ENCODE results near the gene POMP. TPM values are rescaled to one million over a fixed set of nuclear protein-coding genes. Genes with fewer than 3 reads are reported as not detected.

Gene POMP
- total RNA-seq, 1 experiment from 2014 or later: 107 TPM

DNA sequence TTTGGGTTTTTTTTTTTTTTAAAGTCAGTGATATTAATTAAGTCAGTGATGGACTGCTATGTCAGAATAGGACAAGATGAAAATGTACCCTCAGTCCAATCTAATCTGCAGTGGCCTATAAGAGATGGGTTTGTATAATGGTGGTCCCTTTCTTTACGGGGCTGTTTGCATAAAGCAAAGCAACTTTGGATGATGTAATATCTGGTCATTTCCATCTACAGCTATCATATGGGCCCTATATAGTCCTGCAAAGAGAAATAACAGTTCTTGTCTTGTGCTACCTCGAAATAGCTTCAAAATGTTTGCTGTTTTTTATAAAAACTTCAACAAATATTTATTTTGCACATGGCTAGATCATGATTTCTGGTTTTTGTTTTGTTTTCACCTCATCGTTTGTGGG is 20.2 kb upstream of the POMP start:
- intact Hi-C loops (cut with micrococcal nuclease): no loop called here
- Histone ChIP-seq H4K20me1 (ENCODE audit: insufficient read depth) (no peaks in the 10 kb centered on the region), H2AFZ (ENCODE audit: low read depth, low read length, poor library complexity, severe bottlenecking) (no peak overlapping the region), H3K4me2 (ENCODE audit: low read length) (no peak overlapping the region), H3K4me1 (ENCODE audit: control insufficient read depth in 1 of 2, insufficient read depth in 2 of 2, low read length in 2 of 2) (peaks cover 0 to 7% of the 10 kb centered on the region in 2 experiments; a peak in 2 of 4 replicates), H3K9ac (ENCODE audit: low read length) (no peak overlapping the region), H3K79me2 (ENCODE audit: insufficient read depth, low read length) (no peaks in the 10 kb centered on the region), H3K9me2 (ENCODE audit: insufficient read depth) (no peaks in the 10 kb centered on the region), H3K4me3 (replicated peaks in 1 of 2; ENCODE audit: low read depth in 1 of 2, low read length in 2 of 2) (no peak overlapping the region), H3K27me3 (ENCODE audit: insufficient read depth, low read length) (no peaks in the 10 kb centered on the region), H3K9me3 (ENCODE audit: control insufficient read depth in 1 of 2, insufficient read depth in 1 of 2, low read depth in 1 of 2, low read length in 2 of 2) (no peaks in the 10 kb centered on the region), H3K36me3 (ENCODE audit: control insufficient read depth in 1 of 2, insufficient read depth in 2 of 2, low read length in 2 of 2) (no peaks in the 10 kb centered on the region), H3K27ac (ENCODE audit: low read depth, low read length) (no peak overlapping the region)
- CTCF ChIA-PET: no interaction called here
- DNase-seq (ENCODE audit: low read depth, low spot score) (no peak), ATAC-seq (no peak)
- RAD21 ChIA-PET (ENCODE audit: low non-redundant PET in 1 of 2, low total read pairs in 2 of 2, uncharacterized antibody in 2 of 2, unreplicated experiment in 2 of 2): no interaction called here
- POLR2A ChIA-PET: no interaction called here
- no peak for TF ChIP-seq EGR1 (IDR thresholded peaks at IDR 0.05; ENCODE audit: low read depth)
- no peak for TF ChIP-seq RAD21 (IDR thresholded peaks at IDR 0.05; ENCODE audit: low read depth)
- TF ChIP-seq EZH2 (IDR thresholded peaks at IDR 0.05): no peak
- TF ChIP-seq YY1 (IDR thresholded peaks at IDR 0.05; ENCODE audit: extremely low read depth, insufficient replicate concordance, low read depth, low read length): no peak
- TF ChIP-seq, protein P1, sequence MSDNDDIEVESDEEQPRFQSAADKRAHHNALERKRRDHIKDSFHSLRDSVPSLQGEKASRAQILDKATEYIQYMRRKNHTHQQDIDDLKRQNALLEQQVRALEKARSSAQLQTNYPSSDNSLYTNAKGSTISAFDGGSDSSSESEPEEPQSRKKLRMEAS (IDR thresholded peaks at IDR 0.05): no peak
- no peak for TF ChIP-seq ZFX (IDR thresholded peaks at IDR 0.05)
- no peak for TF ChIP-seq ZBTB33 (IDR thresholded peaks at IDR 0.05; ENCODE audit: extremely low read depth, insufficient replicate concordance, low read length)
- no peak for TF ChIP-seq SRF (IDR thresholded peaks at IDR 0.05; ENCODE audit: low read depth)
- TF ChIP-seq POLR2A (IDR thresholded peaks at IDR 0.05; ENCODE audit: borderline replicate concordance, extremely low read depth, insufficient read depth, insufficient read length): no peak
- TF ChIP-seq FOSL1 (IDR thresholded peaks at IDR 0.05; ENCODE audit: low read depth): no peak
- TF ChIP-seq SIN3A (IDR thresholded peaks at IDR 0.05; ENCODE audit: low read depth): no peak
- TF ChIP-seq, protein P2, sequence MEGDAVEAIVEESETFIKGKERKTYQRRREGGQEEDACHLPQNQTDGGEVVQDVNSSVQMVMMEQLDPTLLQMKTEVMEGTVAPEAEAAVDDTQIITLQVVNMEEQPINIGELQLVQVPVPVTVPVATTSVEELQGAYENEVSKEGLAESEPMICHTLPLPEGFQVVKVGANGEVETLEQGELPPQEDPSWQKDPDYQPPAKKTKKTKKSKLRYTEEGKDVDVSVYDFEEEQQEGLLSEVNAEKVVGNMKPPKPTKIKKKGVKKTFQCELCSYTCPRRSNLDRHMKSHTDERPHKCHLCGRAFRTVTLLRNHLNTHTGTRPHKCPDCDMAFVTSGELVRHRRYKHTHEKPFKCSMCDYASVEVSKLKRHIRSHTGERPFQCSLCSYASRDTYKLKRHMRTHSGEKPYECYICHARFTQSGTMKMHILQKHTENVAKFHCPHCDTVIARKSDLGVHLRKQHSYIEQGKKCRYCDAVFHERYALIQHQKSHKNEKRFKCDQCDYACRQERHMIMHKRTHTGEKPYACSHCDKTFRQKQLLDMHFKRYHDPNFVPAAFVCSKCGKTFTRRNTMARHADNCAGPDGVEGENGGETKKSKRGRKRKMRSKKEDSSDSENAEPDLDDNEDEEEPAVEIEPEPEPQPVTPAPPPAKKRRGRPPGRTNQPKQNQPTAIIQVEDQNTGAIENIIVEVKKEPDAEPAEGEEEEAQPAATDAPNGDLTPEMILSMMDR (IDR thresholded peaks at IDR 0.05 in 2 of 3, conservative IDR thresholded peaks at IDR 0.05 in 1 of 3; ENCODE audit: borderline replicate concordance in 1 of 3, insufficient read depth in 1 of 3, low read depth in 2 of 3, low read length in 2 of 3): no peak
- no peak for TF ChIP-seq TCF7L2 (IDR thresholded peaks at IDR 0.05; ENCODE audit: borderline replicate concordance, extremely low read depth, insufficient read depth, insufficient read length)
- TF ChIP-seq CBX3 (IDR thresholded peaks at IDR 0.05; ENCODE audit: low read depth): no peak
- TF ChIP-seq, protein P3, sequence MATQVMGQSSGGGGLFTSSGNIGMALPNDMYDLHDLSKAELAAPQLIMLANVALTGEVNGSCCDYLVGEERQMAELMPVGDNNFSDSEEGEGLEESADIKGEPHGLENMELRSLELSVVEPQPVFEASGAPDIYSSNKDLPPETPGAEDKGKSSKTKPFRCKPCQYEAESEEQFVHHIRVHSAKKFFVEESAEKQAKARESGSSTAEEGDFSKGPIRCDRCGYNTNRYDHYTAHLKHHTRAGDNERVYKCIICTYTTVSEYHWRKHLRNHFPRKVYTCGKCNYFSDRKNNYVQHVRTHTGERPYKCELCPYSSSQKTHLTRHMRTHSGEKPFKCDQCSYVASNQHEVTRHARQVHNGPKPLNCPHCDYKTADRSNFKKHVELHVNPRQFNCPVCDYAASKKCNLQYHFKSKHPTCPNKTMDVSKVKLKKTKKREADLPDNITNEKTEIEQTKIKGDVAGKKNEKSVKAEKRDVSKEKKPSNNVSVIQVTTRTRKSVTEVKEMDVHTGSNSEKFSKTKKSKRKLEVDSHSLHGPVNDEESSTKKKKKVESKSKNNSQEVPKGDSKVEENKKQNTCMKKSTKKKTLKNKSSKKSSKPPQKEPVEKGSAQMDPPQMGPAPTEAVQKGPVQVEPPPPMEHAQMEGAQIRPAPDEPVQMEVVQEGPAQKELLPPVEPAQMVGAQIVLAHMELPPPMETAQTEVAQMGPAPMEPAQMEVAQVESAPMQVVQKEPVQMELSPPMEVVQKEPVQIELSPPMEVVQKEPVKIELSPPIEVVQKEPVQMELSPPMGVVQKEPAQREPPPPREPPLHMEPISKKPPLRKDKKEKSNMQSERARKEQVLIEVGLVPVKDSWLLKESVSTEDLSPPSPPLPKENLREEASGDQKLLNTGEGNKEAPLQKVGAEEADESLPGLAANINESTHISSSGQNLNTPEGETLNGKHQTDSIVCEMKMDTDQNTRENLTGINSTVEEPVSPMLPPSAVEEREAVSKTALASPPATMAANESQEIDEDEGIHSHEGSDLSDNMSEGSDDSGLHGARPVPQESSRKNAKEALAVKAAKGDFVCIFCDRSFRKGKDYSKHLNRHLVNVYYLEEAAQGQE (IDR thresholded peaks at IDR 0.05; ENCODE audit: low read depth): no peak
- BruUV-seq (replicated peaks): no TSS peak

All from HCT116 (cell line).